Measurements from ENCODE around the gene RBP2.
A peak's percentile ranks its signal among the peaks of the same experiment; 100 is the strongest.

Gene RBP2

GRCh38 chr3:139441656-139442055 is 34.7 kb downstream of the RBP2 start:
- no peak for TF ChIP-seq CTCF (conservative IDR thresholded peaks at IDR 0.05; ENCODE audit: low read depth)
- DNase-seq (ENCODE audit: low spot score): no peak
- H3K27ac ChIP-seq: no peak overlapping the region
- CTCF ChIA-PET: no interaction called here
- POLR2A ChIA-PET (ENCODE audit: low non-redundant PET): no interaction called here

GRCh38 chr3:139440639-139441556 is 35.4 kb downstream of the RBP2 start:
- DNase-seq (ENCODE audit: low spot score): no peak
- no peak for TF ChIP-seq CTCF (conservative IDR thresholded peaks at IDR 0.05; ENCODE audit: low read depth)
- ChIA-PET CTCF (interaction anchor here (0.5 kb wide), 2 partner anchors 22 to 76 kb away, joined by 4 to 6 read pairs; no protein-coding TSS in a partner anchor), POLR2A (ENCODE audit: low non-redundant PET) (no interaction called here)
- no peak overlapping the region for H3K27ac ChIP-seq

GRCh38 chr3:139439278-139439677 is 37.0 kb downstream of the RBP2 start:
- no peak for TF ChIP-seq CTCF (conservative IDR thresholded peaks at IDR 0.05; ENCODE audit: low read depth)
- ChIA-PET POLR2A (ENCODE audit: low non-redundant PET) (no interaction called here), CTCF (interaction anchor here (0.7 kb wide), 1 partner anchor 15 kb away, joined by 5 read pairs; no protein-coding TSS in a partner anchor)
- no peak overlapping the region for H3K27ac ChIP-seq
- no peak for DNase-seq (ENCODE audit: low spot score)

- ChIA-PET POLR2A (ENCODE audit: low non-redundant PET) (no interaction called here), CTCF (interaction anchor here (0.8 to 1.2 kb wide), 6 partner anchors 17 to 127 kb away, joined by 3 to 8 read pairs (median 4); partner anchors contain the start of gene RBP2)
- peak; percentile 64 for DNase-seq (ENCODE audit: low spot score)
- peak overlapping the region; percentile 76 for H3K27ac ChIP-seq
- TF ChIP-seq CTCF (conservative IDR thresholded peaks at IDR 0.05; ENCODE audit: low read depth): peak; percentile 23; the same call in 1 of the 2 replicates
Observed at GRCh38 chr3:139434764-139435307, 41.5 kb downstream of the RBP2 start.

GRCh38 chr3:139434228-139434627 is 42.1 kb downstream of the RBP2 start:
- no peak for TF ChIP-seq CTCF (conservative IDR thresholded peaks at IDR 0.05; ENCODE audit: low read depth)
- ChIA-PET CTCF (interaction anchor here (0.9 to 1.2 kb wide), 4 partner anchors 77 to 128 kb away, joined by 3 to 8 read pairs (median 4); no protein-coding TSS in a partner anchor), POLR2A (ENCODE audit: low non-redundant PET) (no interaction called here)
- H3K27ac ChIP-seq: peak overlapping the region; percentile 76; the same call in 1 of the 2 replicates
- DNase-seq (ENCODE audit: low spot score): no peak

GRCh38 chr3:139433089-139433488 is 43.2 kb downstream of the RBP2 start:
- no peak for TF ChIP-seq CTCF (conservative IDR thresholded peaks at IDR 0.05; ENCODE audit: low read depth)
- H3K27ac ChIP-seq: no peak overlapping the region
- DNase-seq (ENCODE audit: low spot score): no peak
- ChIA-PET CTCF (no interaction called here), POLR2A (ENCODE audit: low non-redundant PET) (no interaction called here)
